Measurements from ENCODE around the gene PHF3.

The PHF3 gene, protein sequence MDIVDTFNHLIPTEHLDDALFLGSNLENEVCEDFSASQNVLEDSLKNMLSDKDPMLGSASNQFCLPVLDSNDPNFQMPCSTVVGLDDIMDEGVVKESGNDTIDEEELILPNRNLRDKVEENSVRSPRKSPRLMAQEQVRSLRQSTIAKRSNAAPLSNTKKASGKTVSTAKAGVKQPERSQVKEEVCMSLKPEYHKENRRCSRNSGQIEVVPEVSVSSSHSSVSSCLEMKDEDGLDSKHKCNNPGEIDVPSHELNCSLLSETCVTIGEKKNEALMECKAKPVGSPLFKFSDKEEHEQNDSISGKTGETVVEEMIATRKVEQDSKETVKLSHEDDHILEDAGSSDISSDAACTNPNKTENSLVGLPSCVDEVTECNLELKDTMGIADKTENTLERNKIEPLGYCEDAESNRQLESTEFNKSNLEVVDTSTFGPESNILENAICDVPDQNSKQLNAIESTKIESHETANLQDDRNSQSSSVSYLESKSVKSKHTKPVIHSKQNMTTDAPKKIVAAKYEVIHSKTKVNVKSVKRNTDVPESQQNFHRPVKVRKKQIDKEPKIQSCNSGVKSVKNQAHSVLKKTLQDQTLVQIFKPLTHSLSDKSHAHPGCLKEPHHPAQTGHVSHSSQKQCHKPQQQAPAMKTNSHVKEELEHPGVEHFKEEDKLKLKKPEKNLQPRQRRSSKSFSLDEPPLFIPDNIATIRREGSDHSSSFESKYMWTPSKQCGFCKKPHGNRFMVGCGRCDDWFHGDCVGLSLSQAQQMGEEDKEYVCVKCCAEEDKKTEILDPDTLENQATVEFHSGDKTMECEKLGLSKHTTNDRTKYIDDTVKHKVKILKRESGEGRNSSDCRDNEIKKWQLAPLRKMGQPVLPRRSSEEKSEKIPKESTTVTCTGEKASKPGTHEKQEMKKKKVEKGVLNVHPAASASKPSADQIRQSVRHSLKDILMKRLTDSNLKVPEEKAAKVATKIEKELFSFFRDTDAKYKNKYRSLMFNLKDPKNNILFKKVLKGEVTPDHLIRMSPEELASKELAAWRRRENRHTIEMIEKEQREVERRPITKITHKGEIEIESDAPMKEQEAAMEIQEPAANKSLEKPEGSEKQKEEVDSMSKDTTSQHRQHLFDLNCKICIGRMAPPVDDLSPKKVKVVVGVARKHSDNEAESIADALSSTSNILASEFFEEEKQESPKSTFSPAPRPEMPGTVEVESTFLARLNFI (N-terminal part only)

DNA sequence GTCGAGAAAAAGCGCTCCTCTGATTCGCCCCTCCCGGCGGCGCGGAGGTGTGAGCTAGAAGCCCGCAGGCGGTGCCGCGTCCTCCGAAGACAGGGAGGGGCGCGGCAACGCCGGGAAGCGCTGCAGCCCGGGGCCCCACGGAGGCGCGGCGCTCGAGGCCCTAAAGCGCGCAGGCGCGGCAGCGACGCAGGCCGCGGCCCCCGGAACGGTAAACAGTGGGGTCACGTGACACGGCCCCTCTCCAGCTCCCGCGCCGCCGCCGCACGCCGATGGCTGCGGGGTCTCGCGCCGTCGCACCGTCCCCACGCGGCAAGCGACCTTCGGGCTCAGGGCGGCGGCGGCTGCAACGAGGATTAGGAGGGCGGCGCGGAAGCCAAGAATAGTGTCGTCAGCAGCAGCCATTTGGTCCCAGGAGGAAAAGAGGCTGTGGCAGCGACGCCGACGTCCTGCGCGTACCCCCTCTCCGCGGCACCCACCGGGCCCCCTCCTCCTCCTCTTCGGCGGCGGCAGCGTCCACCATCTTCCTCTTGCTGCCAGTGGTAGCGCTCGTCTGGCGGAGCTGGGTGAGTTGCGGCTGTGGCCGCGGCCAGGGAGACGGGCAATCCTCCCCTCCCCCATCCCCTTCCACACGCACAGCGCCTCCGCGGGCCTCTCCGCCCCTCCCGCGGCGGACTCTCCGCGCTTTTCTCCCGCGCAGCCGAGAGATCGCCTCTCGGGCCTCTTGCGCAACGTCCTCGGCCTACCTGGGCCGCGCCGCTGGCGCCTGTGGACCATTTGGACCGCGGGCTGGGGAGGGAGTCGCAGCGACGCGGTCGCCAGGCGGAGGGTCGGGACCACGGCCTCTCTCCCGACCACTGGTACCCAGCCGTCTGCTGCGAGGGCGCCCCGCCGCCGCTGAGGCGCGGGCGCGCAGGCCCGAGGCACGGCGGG, at the start of gene PHF3:
Gene PHF3, plus strand, starts transcription at position 215 of the 930 bp plus-strand sequence. CDS start 10,750 bp downstream, outside the sequence.
- DNase-seq, result peak; percentile 92

DNA sequence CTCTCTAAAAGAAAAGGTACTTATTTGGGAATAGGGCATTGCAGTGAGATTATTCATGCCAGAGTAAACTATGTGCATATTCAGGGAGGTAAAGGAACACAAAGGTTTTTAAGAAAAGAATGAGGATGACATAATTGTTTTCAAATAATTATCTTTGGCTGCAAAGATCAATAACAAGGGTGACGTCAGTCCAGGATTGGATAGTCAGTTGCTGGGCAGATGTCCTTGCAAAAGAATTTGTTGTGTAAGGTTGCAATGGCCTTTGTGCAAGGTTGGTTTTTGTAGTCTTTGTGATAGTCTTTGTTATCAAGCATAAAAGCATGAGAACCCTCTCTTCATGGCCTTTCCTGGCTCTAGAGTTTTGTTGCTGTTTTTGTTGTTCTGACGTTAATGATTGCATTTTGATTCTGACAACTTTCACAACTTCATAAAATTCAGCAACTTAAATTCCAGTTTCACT, 45.6 kb upstream of the PHF3 start:
- no peak for DNase-seq

DNA sequence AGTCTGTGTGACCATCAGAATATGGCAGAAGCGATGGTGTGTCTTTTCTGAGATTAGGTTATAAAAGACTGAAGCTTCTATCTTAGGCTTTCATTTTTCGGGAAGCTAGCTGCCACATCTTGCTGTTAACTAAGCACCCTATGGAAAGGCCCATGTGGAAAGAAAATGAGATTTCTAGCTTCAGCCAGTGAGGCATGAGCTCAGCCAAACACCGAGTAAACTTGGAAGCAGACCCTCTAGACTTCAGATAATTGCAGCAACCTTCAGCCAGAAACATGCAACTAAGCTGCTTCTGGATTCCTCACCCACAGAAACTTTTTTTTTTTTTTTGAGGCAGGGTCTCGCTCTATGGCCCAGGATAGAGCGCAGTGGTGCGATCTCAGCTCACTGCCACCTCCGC, 42.7 kb upstream of the PHF3 start:
- no peak for DNase-seq

DNA sequence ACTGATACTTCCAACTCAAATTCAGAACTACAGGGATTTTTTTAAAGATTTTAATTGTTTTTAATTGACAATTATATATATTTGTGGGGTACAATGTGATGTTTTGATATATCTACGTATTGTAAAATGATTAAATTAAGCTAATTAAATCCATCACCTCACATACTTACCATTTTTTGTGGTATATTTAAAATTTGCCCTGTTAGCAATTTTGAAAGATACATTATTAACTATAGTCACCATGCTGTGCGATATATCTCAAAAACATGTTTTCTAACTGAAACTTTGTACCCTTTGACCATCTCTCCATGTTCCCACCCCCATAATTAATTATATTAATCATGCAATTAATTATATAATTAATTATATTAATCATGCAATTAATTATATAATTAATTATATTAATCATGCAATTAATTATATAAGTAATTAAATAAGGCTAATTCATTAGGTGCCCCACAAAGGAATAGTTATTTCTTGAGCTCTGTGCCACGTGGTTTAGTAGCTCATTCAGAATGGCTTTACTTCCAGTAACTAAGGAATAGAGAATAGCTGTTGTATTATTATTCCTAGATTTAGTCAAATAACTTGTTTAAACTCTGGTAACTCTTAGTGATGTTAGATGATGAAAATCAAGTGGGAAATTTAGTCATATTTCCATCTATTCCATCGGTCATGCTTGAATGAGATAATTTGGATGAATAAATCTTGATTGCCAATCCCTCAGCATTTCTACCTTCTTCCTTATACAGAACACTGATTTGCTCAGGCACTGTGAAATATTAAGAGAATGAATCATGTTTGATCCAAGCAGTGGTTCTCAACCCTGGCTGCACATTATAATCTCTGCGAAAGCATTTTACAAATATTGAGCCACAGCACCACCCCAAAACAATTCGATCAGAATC, 38.2 kb upstream of the PHF3 start:
- no peak for DNase-seq

DNA sequence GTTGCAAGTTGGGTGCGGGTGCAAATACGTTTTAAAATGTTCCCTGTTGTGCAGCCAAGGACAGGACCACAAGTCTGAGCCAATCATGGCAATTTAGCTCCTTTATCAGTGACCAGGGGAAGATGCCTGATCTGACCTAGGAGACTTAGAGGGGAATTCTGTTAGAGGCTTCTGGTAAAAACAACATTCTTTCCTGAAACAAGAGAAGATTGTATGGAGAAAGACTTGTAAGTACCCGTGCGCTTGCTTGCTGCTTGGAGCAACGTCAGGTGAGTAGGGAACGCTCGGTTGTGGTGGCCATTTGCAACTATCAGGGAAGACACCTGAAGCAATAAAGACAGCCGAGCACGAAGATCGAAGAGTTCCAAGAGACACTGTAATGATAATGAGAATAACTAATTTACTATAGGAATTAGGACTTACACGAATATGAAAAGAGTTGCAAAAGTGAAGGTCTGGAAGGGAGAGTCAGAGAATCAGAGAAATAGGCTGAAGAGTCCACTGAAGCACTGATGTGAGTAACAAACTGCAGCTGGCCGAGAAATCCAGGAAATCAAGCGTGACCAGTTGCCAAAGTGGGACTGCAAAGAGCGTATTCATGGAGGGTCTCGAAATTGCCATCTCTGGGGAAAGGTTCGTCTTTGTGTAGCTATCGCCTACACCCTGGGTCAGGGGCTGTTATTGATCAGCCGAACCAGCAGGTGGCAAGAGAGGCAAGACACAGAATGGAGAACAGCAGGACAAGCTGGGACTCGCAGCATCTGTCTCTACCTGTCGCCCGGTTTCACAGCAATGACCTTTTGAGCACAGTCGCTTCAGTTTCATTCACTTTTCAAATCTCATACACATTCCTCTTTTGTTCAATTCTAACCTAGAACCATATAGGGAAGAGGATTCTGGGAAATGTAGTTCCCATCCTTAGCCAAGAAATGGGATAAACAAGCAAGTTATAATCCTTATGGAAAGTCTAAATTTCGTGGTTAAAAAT, 37.3 kb upstream of the PHF3 start:
- peak; percentile 82 for DNase-seq

DNA sequence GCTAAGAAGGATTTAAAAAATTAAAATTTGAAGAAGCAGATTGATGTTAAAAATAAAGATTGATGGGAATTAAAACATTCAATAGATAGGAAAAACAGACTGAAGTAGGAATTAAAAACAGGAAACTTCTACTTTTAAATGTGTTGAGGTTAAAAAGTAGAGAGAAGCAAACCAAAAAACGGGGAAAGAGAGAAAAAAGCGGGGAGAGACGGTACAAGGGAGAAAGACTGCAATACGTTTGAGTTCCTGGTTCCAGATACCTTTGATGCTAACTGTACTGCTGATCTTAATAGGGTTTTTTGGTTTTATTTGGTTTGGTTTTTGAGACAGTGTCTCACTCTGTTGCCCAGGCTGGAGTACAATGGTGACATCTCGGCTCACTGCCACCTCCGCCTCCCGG, 36.4 kb upstream of the PHF3 start:
- no peak for DNase-seq

DNA sequence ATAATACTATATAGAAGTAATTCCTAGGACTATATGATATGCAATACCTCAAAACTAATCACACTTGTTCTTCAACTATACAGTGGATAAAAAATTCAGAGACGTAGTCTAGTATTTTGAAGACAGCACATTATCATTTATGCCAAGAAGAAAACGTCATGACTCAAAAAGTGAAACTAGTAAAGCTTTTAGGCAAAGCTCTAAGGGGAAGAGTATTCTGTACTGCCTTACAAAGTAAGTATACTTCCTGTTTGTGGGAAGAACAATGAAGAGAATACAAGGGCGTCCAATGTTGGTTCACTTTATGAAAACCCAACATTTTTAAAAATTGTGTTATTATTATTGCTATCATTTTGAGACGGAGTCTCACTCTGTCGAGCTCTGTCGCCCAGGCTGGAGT, 35.5 kb upstream of the PHF3 start:
- DNase-seq, result no peak

DNA sequence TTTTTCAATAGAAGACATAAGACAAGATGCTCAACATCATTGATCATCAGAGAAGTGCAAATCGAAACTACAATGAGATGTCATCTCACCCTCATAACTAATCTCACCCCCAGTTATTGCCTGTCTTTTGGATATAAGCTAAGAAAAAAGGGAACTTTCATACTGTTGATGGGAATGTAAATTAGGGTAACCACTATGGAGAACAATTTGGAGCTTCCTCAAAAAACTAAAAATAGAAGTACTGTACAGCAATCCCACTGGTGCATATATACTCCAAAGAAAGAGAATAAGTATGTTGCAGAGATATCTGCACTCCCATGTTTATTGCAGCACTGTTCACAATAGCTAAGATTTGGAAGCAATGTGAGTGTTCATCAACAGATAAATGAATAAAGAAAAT, 26.4 kb upstream of the PHF3 start:
- DNase-seq, result no peak

DNA sequence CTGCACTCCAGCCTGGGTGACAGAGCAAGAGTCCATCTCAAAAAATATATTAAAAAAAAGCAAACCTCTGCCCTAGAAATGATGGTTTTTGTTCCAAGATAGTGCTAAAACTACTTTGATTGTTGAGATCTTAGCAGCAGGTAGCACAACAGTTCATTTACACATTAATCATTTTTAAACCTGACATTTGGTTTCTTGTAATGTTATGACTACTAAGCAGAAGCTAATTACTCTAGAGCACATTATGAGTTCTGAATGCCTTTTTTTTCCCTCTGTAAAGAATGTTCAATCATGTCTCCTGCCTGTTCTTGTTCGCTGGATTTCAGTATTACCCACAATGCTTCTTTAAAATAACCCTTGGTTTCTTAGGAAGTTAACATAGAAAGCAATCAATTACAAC, 24.7 kb upstream of the PHF3 start:
- no peak for DNase-seq

DNA sequence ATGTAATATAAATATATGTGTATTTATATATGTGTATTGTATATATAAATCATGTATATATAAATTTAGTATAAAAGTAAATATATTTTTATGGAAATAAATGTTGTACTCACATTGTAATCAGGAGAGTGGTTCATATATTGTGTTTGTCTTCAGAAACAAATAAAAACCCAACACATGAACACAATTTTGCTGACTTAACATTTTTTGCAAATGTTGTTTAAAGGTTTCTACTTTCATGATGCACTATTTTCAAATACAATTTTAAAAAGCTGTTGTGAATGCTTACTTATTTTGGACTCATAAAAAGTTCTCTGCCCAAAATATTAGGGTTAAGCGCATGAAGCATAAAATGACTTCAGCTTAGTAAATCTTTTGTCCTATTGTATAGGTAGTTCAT, 24.0 kb upstream of the PHF3 start:
- DNase-seq, result no peak

DNA sequence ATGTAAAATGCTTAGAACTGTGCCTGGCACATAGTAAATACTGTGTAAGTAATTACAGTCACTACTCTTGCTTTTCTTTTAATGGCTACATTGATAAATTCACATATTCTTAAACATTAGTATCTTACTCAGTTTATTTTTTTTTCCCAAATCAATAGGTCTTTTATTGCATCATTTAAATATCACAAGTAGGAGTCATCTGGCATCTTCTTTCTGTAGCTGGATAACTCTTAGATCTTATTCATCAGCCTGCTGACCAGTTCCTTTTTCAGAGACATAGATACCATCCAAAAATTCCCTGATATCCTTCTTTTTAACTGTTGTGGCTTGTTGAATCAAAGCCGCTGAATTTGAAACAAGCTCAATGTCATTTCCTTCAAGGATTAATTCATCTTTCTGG, 20.0 kb upstream of the PHF3 start:
- DNase-seq, result no peak

DNA sequence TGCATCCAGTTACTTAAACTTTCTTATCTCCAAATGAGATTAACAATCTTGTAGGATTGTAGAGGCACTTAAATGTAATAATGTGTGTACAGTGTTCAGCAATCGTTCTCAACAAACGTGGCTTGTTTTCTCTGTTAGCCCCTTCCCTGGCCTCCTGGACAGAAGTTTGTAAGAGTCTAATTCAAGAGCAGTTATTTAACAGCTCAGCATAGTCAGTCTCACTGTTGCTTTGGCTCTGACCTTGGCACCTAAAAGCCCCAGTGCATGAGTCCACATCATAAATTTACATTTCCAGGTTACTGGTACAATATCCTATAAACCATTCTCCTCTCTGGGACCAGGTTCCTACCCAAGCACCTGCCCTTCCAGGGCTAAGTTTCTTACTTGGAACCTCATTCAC, 11.5 kb upstream of the PHF3 start:
- no peak for DNase-seq

DNA sequence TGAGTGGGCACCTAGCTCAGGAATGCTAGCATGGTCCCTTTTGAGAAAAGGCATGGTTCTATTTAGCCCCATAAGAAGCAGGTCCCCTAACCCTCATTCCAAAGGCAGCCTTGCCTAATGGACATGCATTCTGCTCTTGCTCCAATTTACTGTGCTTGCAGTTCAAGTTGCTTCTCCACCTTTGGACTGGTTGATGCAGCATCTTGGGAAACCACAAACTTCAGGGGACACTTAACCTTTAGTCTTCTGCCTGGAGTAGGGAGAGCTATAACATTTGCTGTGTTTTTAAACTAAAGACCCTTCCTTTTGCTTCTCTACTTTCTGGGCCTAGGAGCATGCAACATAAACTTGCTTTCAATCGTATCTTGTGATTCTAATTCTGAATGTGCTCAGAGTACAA, 5.1 kb upstream of the PHF3 start:
- no peak for DNase-seq

DNA sequence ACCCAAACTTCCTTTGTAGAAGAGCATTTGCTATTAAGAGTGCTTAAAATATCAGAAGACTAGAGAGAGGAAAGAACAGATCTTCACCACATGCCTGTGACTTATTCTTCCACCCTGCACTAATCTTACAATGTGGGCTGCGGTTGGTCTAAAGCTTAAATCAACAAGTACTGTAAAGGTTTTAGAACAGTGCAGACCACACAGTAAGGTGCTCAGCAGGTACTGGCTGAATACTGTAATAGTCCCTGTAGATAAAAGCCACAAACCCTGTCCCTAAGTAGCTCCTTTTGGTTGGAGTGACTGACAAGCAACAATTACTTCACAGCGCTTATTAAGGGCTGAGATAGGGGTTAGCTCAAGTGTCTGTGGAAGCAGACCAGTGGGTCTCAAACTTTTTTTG, 972 bp upstream of the PHF3 start:
- DNase-seq, result no peak

DNA sequence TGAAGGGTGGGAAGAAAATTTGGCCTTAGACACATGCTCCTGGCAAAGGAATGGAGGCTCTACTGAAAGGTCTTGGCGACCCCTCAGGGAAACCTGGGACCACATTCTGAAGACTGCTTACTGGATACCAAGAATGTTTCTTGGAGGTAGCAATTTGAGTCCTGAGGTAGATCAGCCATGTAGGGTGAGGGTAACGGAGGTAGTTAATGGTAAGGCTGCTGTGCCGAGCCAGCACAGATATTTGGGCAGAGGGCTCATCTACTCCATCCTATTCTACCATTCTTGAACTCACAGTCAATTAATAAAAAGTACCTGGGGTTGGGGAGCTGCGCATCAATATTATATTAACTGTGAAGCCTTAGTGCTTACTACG, 401 bp upstream of the PHF3 start:
- DNase-seq, result no peak

DNA sequence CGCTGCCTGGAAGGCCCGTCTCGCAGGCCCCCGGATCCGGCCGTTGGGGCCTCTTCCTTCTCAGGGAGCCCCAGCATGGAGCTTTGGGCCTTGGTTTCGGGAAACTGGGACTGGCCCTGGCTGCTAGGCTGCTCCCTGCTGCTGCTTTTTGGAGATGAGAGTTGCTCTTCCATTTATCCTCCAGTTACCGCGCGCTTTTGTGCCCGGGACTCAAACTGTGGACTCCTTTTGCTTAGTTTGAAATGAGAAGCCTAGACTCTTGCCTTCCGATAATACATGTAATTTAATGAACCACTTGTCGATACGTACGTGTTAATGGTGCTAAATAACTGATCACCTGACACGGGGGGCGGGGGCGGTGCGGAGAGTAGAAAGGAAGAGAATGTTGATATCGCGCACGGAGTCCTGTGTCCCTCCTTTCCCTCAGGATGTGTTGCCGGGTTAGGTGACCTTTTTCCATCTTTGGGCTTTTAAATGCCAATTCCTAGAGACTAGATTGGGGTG, 968 bp downstream of the PHF3 start:
- DNase-seq, result peak; percentile 29

DNA sequence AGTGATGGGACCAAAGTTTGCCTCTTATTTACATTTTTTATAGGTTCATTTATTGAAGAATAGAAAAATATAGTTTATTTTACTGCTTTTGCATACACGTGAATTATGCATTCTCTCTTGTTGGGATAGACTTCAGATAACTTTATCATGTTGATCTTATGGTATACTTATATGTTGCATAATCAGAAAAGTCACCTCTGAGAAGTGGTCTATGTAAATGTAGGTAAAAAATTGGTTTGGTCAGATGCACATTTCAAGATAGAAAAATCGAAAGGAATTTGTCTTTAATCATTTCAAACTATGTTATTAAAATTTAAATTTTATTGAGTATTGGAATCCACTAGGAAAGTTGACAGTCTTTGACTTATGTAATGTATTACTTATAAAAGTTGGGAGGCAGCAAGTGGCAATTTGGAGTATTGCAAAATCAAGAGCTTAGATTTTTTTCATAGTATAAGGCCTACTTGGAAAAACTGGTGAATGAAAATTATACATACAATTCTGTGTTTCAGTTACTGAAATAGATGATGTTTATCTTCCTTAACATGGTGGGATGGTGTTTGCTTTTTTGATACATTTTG, 2.4 kb downstream of the PHF3 start:
- DNase-seq, result no peak

DNA sequence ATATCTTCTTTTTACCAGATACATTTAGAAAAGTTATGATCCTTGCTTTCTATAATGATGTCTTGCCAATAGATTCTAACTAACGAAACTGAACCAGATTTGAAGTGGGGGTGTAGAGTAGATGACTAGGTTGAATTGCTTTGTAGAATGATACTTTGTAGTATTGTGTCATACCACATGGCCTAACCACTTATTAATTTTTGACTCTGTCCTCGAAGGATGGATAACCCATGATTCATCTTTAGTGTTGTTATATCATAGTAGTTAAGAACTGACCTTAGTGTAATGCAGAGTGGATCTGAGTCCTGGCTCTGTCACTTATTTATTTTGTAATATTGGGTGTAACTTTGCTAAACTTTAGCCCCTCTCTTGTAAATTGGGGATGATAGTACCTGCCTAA, 4.5 kb downstream of the PHF3 start:
- DNase-seq, result no peak

DNA sequence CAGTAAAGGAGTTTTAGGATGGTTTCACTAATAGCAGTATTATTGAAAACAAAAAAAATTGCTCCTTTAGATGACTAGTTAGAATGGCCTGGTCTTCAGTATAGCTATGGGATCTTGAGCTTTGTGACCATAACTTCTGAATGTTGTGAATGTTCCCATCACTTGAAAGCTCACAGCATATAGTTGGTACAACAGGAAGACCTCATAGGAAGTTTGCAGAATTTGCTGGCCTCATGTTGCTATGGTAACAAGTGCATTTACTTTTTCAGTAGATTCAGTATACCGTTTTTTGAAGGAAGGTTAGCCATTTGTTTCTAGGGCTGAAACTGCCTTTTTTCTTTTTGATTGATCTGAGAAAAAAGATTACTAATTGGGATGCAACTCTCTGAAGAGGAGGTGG, 8.3 kb downstream of the PHF3 start:
- DNase-seq, result no peak

Data from CD4-positive, alpha-beta T cell treated with Interleukin-15 for 1 hour (primary cell).